NCI-H2081 (cell line): ENCODE results near the gene EHMT2.
"Not testable (repeated sequence)": the region's sequence is repeated elsewhere in the genome, so short reads cannot be mapped to it uniquely, and the experiment has no call there.

Source experiments
- DNase-seq, 2 experiments: peaks; one replicate each; lab custom pipeline; 2025; lab: John Stamatoyannopoulos, UW

The EHMT2 gene

GRCh38 chr6:31838114-31838553, 59.4 kb downstream of the EHMT2 start:
- not testable (repeated sequence) for DNase-seq

- peak in 1 of 2 experiments; percentile 13 for DNase-seq
Observed at GRCh38 chr6:31837369-31838113, 60.0 kb downstream of the EHMT2 start.

- no peak for DNase-seq
Observed at GRCh38 chr6:31836474-31837368, 60.8 kb downstream of the EHMT2 start.

GRCh38 chr6:31836047-31836473, 61.4 kb downstream of the EHMT2 start:
- DNase-seq = peak in 1 of 2 experiments; percentile 47

- DNase-seq = peak; percentile 84 to 92
Observed at GRCh38 chr6:31834367-31835250, 62.9 kb downstream of the EHMT2 start.

- DNase-seq = no peak
Observed at GRCh38 chr6:31831350-31832215, 65.9 kb downstream of the EHMT2 start.

GRCh38 chr6:31830886-31831335, 66.6 kb downstream of the EHMT2 start:
- DNase-seq = no peak
